ACC112 (cell line): Measurements from ENCODE around the gene LTB.
"Not testable (repeated sequence)": the region's sequence is repeated elsewhere in the genome, so short reads cannot be mapped to it uniquely, and the experiment has no call there.

Experiments
- H2AFZ ChIP-seq: fragments of 200-600 bp; sonication (generic); one replicate; pipeline ENCODE4 v1.6.0; 2017; ENCODE audit warnings: antibody characterized with exemption, low read length; ENCODE audit not compliant: unreplicated experiment
- H3K27ac ChIP-seq: fragments of 200-600 bp; sonication (generic); 2 replicates; pipeline ENCODE4 v1.5.1; 2014; ENCODE audit warnings: low read depth, mild to moderate bottlenecking, antibody characterized with exemption, low read length, moderate library complexity
- H3K27me3 ChIP-seq: fragments of 200-600 bp; sonication (generic); 2 replicates; pipeline ENCODE4 v1.6.1; 2014; ENCODE audit warnings: mild to moderate bottlenecking, antibody characterized with exemption, low read length, moderate library complexity, mixed read lengths; ENCODE audit not compliant: insufficient read depth
- H3K36me3 ChIP-seq: fragments of 200-600 bp; sonication (generic); 2 replicates; pipeline ENCODE4 v1.6.1; 2016; ENCODE audit warnings: mild to moderate bottlenecking, antibody characterized with exemption, low read length, moderate library complexity, mixed read lengths; ENCODE audit not compliant: insufficient read depth
- H3K4me1 ChIP-seq: fragments of 200-600 bp; sonication (generic); one replicate; pipeline ENCODE4 v1.6.1; 2016; ENCODE audit warnings: low read length, mixed read lengths; ENCODE audit not compliant: insufficient read depth, unreplicated experiment, control insufficient read depth
- H3K4me3 ChIP-seq: fragments of 200-600 bp; sonication (generic); 2 replicates; pipeline ENCODE4 v1.5.1; 2014; ENCODE audit warnings: mild to moderate bottlenecking, low read depth, low read length
- H3K79me2 ChIP-seq: fragments of 200-600 bp; sonication (generic); one replicate; pipeline ENCODE4 v1.6.0; 2016; ENCODE audit warnings: low read length; ENCODE audit not compliant: control insufficient read depth, unreplicated experiment, insufficient read depth

The LTB gene

DNA sequence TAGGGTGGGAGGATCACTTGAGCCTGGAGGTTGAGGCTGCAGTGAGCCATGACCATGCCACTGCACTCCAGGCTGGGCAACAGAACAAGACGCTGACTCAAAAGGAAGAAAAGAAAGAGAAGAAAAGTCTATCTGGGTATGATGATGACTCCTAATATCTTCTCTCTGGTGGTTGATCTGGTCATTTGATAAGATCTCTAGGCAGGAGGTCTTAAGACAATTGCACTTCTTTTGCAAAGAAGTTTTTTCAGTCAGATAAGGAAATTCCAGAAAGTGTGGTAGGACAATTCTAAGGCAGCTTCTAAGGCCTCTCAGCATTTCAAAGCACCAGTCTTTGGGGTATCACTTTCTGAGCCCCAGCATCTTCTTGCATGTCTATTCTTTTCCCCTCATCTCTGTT lies 25.1 kb upstream of the LTB start:
- Histone ChIP-seq H3K4me1 (no peaks in the 10 kb centered on the region), H3K4me3 (no peak overlapping the region), H3K27ac (no peak overlapping the region), H3K79me2 (no peaks in the 10 kb centered on the region), H3K36me3 (no peaks in the 10 kb centered on the region), H3K27me3 (no peaks in the 10 kb centered on the region), H2AFZ (no peak overlapping the region)

DNA sequence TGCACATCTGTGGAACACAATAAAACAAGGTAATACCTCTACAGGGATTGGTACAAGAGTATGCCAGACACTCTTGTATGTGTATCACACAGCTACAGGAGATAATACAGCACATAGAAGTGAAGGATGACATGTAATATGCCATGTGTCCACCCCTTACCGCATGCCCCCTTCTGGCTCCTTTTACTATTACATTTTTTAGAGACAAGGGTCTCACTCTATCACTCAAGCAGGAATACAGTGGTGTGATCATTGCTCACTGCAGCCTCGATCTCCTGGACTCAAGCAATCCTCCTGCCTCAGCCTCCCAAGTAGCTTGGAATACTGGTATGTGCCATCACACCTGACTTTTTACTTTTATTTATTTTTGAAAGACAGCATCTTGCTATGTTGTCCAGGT lies 14.8 kb upstream of the LTB start:
- H3K36me3 ChIP-seq = no peaks in the 10 kb centered on the region
- H3K27ac ChIP-seq = no peak overlapping the region
- H3K4me1 ChIP-seq = no peaks in the 10 kb centered on the region
- no peaks in the 10 kb centered on the region for H3K27me3 ChIP-seq
- no peaks in the 10 kb centered on the region for H3K79me2 ChIP-seq
- H2AFZ ChIP-seq = no peak overlapping the region
- no peak overlapping the region for H3K4me3 ChIP-seq

DNA sequence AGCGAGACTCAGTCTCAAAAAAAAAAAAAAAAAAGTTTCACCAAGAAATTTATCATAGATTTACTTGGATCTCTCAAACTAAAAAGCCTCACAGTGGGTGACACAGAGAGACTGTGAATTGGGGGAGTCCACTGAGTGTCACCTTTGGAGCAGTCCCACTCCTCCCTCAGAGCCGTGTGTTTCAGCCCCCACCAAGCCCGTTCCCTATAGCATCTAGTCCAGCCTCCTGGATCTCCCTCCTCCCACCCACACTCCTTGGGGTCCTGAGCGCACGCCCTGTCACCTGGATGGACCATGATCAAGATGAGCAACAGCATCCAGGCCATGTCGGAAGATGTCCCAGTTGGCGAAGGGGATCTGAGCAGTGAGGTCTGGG lies 10.2 kb upstream of the LTB start:
- Histone ChIP-seq H3K4me1 (no peaks in the 10 kb centered on the region), H3K79me2 (no peaks in the 10 kb centered on the region), H3K27ac (no peak overlapping the region)

DNA sequence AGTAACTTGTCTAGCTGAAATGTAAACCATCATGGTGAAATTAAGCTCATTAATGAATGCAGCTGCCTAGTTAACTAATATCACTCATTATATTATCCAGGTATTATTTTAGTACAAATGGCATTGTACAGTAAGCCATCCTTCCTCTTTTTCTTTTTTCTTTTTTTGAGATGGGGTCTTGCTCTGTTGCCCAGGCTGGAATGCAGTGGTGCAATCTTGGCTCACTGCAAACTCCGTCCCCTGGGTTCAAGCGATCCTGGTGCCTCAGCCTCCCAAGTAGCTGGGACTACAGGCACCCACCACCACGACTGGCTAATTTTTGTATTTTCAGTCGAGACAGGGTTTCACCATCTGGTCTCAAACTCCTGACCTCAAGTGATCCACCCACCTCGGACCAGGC lies 8.5 kb upstream of the LTB start:
- not testable (repeated sequence) for H3K27me3 ChIP-seq, H3K79me2 ChIP-seq, H3K36me3 ChIP-seq, H3K4me3 ChIP-seq, H3K4me1 ChIP-seq, H2AFZ ChIP-seq, H3K27ac ChIP-seq

More for the DNA sequence above, 10.2 kb upstream of the LTB start:
- Histone ChIP-seq H3K4me3 (no peak overlapping the region), H2AFZ (no peak overlapping the region), H3K27me3 (no peaks in the 10 kb centered on the region), H3K36me3 (no peaks in the 10 kb centered on the region)

DNA sequence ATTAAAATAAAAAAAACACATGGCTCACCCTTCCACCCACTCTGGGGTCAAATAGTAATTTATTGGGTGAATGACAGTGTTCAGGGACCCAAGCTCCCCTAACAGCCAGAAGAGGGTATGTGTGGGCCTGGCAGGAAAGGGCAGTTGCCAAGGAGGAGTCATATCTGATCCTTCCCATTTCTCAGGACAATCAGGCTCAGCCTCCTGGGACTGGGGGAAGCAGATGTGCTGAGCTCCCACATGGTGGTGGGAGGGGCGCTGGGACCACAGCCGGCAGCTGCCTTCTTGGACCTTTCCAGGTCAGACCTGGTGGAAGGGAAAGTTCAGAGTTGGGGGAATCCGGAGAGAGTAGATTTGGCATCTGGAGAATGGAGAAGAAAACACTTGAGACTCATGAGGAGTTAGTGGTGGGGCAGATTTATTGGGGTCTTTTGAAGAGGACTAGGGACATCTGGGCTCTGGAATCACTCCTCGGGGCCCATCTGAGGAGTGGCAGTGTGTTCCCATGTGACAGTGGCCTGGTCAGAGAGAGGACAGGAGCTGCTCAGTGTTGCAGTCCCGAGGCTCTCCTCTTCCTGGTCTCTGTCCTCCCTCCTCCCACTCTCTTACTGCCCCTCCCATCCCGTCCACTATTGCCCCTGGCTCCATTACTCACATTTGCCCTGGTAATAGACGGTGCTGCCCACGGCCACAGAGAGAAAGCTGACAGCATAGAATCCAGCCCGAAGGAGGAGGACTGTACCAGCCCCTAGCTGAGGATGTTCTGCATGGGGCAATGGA lies 6.8 kb upstream of the LTB start:
- no peaks in the 10 kb centered on the region for H3K79me2 ChIP-seq
- H3K27me3 ChIP-seq = no peaks in the 10 kb centered on the region
- H3K27ac ChIP-seq = no peak overlapping the region
- no peak overlapping the region for H3K4me3 ChIP-seq
- H3K4me1 ChIP-seq = no peaks in the 10 kb centered on the region
- no peaks in the 10 kb centered on the region for H3K36me3 ChIP-seq
- H2AFZ ChIP-seq = no peak overlapping the region

DNA sequence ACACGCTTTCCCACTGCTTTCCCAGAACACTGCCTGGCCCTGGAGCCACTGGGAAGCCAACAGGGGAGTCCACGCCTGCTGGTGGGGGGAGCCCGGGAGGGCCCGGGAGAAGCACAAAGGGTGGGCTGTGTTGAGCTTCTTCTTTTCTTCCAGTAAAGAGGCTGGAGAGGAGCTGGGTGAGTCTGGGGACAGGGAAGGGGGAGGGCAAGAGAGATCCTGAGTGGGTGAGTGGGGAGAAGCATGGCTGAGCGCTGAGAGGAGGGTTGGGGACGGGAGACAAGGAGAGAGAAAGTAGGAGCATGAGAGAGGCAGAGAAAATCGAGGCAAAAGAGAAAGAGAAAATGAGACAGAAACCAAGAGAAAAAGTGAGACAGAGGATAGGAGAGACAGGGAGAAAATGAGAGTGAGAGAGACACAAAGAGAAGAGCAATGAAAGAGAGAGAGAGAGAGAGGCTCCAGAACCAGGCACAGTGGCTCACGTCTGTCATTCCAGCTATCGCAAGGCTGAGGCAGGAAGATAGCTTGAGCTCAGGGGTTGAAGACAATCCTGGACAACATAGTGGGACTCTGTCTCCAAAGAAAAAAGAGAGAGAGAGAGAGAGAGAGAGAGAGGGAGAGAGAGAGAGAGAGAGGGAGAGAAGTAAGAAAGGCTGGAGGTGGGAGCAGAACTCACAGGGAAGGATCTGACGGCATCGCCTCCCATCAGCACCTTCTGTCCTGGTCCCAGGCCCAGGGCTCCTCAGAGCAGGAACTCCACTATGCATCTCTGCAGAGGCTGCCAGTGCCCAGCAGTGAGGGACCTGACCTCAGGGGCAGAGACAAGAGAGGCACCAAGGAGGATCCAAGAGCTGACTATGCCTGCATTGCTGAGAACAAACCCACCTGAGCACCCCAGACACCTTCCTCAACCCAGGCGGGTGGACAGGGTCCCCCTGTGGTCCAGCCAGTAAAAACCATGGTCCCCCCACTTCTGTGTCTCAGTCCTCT lies 5.9 kb upstream of the LTB start:
- no peaks in the 10 kb centered on the region for H3K79me2 ChIP-seq
- no peak overlapping the region for H3K4me3 ChIP-seq
- H3K27ac ChIP-seq = no peak overlapping the region
- no peaks in the 10 kb centered on the region for H3K4me1 ChIP-seq
- H3K36me3 ChIP-seq = no peaks in the 10 kb centered on the region
- H2AFZ ChIP-seq = no peak overlapping the region
- no peaks in the 10 kb centered on the region for H3K27me3 ChIP-seq

DNA sequence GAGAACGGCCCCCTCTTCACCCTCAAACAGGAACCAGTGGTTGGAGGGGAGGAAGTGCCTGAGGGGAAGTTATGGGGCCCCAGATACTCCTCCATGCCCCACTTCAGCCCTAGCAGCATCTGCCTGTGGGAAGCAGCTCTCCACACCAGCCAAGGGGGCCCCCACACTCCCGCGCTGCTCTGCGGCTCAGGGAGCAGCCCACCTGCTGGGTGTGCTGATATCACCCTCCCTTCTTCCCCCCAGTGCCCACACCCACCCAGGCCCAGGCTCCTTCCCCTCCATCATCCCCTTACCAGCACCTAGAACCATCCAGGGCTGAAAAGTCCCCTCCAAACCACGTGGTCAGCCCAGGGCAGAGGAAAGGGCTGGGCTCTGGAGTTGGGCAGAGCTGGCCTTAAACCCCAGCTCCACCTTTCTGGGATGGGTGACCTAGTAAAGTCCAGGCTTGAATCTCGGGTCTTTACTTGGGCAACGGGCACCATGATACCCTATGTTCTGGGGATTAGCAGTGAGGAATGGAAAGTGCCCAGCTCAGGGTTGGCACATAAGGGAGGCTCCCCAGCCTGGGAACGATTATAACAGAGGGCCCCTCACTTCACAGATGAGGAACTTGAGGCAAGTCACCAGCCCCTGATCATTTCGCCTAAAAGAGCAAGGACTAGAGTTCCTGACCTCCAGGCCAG lies 4.5 kb upstream of the LTB start:
- no peaks in the 10 kb centered on the region for H3K27me3 ChIP-seq
- peaks cover 2% of the 10 kb centered on the region for H3K4me1 ChIP-seq
- H3K36me3 ChIP-seq = no peaks in the 10 kb centered on the region
- no peak overlapping the region for H3K4me3 ChIP-seq
- no peak overlapping the region for H2AFZ ChIP-seq
- no peaks in the 10 kb centered on the region for H3K79me2 ChIP-seq
- H3K27ac ChIP-seq = no peak overlapping the region

DNA sequence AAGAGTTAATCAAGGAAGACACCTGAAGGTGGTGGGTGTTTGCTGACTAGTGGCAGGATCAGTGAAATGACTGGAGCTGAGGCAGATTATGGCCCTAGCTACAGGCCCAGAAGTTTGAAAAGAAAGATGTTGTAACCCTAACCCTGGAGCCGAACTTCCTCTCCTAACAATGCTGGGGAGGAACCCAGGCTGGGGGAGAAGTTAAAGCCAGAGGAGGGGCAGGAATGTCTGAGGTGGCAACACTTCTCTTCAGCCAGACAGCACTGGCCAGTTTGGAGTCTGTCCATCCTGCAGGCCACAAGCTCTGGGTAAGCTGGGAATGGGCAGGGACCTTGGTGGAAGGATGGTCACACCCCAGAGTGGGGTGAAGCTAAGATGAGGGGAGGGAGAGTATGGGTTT lies 3.8 kb upstream of the LTB start, which contains the start of gene LST1:
Gene LST1 (plus strand): TSS at position 270 of the 400 bp plus-strand sequence. CDS start 1,023 bp downstream, outside the sequence.
- H3K4me1 ChIP-seq = peaks cover 5% of the 10 kb centered on the region
- no peak within 1 kb of the TSS for H3K27ac ChIP-seq

DNA sequence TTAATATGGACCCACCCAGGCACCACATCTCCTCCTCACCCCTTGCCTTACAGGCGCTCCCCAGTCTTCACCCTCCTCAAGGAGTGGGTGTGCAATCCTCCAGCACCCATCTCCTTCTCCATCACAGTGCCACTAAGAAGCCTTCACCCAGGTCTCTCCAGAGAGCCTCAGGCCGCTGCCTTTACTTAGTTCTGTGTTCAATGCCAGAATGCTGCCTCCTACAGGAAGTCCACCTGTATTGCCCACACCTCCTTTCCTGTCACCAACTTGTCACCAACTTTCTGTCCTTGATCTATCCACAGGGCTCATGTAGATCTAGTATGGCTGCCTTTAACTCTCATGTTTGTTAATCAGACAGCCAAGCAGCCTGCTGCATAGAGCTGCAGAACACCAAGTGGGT lies 3.3 kb upstream of the LTB start:
- Histone ChIP-seq H3K27me3 (no peaks in the 10 kb centered on the region), H3K36me3 (no peaks in the 10 kb centered on the region), H3K79me2 (peaks cover 4% of the 10 kb centered on the region), H3K4me3 (no peak overlapping the region), H2AFZ (no peak overlapping the region), H3K4me1 (peaks cover 5% of the 10 kb centered on the region), H3K27ac (no peak overlapping the region)

More for the DNA sequence above, 3.8 kb upstream of the LTB start, which contains the start of gene LST1:
- no peak within 1 kb of the TSS for H3K4me3 ChIP-seq
- no peaks in the 10 kb centered on the region for H3K36me3 ChIP-seq
- no peaks in the 10 kb centered on the region for H3K27me3 ChIP-seq
- no peak within 1 kb of the TSS for H2AFZ ChIP-seq
- peaks cover 4% of the 10 kb centered on the region for H3K79me2 ChIP-seq

DNA sequence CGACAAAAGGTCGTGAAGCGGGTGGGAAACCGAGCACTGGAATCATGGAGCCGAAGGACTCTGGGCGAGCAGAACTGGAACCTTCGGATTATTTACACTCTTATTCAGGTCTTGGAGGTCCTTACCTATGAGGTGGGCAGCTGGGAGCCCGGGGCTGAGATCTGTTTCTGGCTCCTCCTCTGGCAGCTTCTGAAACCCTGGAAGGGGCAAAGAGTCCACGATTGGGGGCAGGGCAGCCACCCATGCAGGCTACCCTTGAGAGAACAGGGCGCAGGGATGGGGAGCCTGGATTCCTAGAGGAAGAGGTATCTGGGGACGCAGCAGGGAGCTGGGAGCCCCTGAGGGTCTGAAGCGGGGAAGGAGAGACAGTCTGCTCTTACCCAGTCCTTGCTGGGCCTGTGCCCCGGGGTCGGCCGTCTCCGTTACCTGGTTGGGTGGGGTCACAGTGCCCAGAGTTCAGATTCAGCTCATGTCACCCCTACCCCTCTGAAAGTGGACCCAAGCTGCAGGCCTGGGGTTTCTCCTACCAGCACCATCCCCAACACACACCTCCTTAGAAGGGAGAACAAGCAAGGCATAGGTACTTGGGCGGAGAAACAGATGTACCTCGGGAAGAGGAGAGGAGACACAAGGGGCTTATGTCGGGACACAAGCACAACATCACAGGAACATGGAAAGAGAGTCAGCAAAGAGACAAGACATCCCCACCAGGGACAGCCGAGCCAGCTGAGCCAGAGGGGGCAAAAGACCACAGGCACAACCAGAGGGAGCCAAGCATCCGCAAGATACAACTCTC lies 592 bp downstream of the LTB start:
- Histone ChIP-seq H3K4me1 (peaks cover 5% of the 10 kb centered on the region), H3K27me3 (no peaks in the 10 kb centered on the region), H3K4me3 (peak overlapping the region; percentile 98), H3K27ac (no peak overlapping the region), H2AFZ (peak overlapping the region; percentile 97), H3K79me2 (peaks cover 4% of the 10 kb centered on the region), H3K36me3 (no peaks in the 10 kb centered on the region)
